ENCODE measurements around the gene KIAA1614.

The KIAA1614 gene

GRCh38 chr1:180912801-180913565, at the start of gene KIAA1614:
Gene KIAA1614 (plus strand): TSS chr1:180912897. CDS start chr1:180913244, 347 bp downstream.
- DNase-seq (ENCODE audit: low read depth in 2 of 2): no peak

GRCh38 chr1:180863158-180863775, 49.4 kb upstream of the KIAA1614 start:
- peak in 1 of 2 donors; percentile 21 for DNase-seq (ENCODE audit: low read depth in 2 of 2)

- DNase-seq (ENCODE audit: low read depth in 2 of 2): no peak
Measured at GRCh38 chr1:180881806-180882509, 30.7 kb upstream of the KIAA1614 start.

- DNase-seq (ENCODE audit: low read depth in 2 of 2): no peak
Measured at GRCh38 chr1:180884588-180885300, 28.0 kb upstream of the KIAA1614 start.

- DNase-seq (ENCODE audit: low read depth in 2 of 2): no peak
Measured at GRCh38 chr1:180886338-180886737, 26.4 kb upstream of the KIAA1614 start.

GRCh38 chr1:180887841-180888240, 24.9 kb upstream of the KIAA1614 start:
- no peak for DNase-seq (ENCODE audit: low read depth in 2 of 2)

GRCh38 chr1:180888870-180889269, 23.8 kb upstream of the KIAA1614 start:
- no peak for DNase-seq (ENCODE audit: low read depth in 2 of 2)

GRCh38 chr1:180889325-180889724, 23.4 kb upstream of the KIAA1614 start:
- DNase-seq (ENCODE audit: low read depth in 2 of 2): no peak

- no peak for DNase-seq (ENCODE audit: low read depth in 2 of 2)
Measured at GRCh38 chr1:180892272-180892671, 20.4 kb upstream of the KIAA1614 start.

- DNase-seq (ENCODE audit: low read depth in 2 of 2): no peak
Measured at GRCh38 chr1:180892675-180893074, 20.0 kb upstream of the KIAA1614 start.

GRCh38 chr1:180893614-180894013, 19.1 kb upstream of the KIAA1614 start:
- no peak for DNase-seq (ENCODE audit: low read depth in 2 of 2)

- DNase-seq (ENCODE audit: low read depth in 2 of 2): no peak
Measured at GRCh38 chr1:180896161-180896560, 16.5 kb upstream of the KIAA1614 start.

- DNase-seq (ENCODE audit: low read depth in 2 of 2): no peak
Measured at GRCh38 chr1:180898441-180899219, 14.1 kb upstream of the KIAA1614 start.

GRCh38 chr1:180899262-180899661, 13.4 kb upstream of the KIAA1614 start:
- no peak for DNase-seq (ENCODE audit: low read depth in 2 of 2)

- no peak for DNase-seq (ENCODE audit: low read depth in 2 of 2)
Measured at GRCh38 chr1:180901076-180901990, 11.4 kb upstream of the KIAA1614 start.

GRCh38 chr1:180902541-180902940, 10.2 kb upstream of the KIAA1614 start:
- DNase-seq (ENCODE audit: low read depth in 2 of 2): no peak

GRCh38 chr1:180905927-180906326, 6.8 kb upstream of the KIAA1614 start:
- no peak for DNase-seq (ENCODE audit: low read depth in 2 of 2)

GRCh38 chr1:180906511-180906910, 6.2 kb upstream of the KIAA1614 start:
- DNase-seq (ENCODE audit: low read depth in 2 of 2): no peak

GRCh38 chr1:180907313-180908055, 5.2 kb upstream of the KIAA1614 start:
- no peak for DNase-seq (ENCODE audit: low read depth in 2 of 2)
